AG04450 (cell line): ENCODE data around the gene USF3. TPM values are rescaled to one million over a fixed set of nuclear protein-coding genes. Genes with fewer than 3 reads are reported as not detected.

Source experiments
- CTCF ChIA-PET: fragments of 300-600, 350-600 bp; formaldehyde crosslinking; extraction: SDS; loops from one replicate; lab custom pipeline; 2022; ENCODE audit warnings: antibody characterized with exemption, inconsistent platforms; lab: Charles Lee
- POLR2A ChIA-PET: fragments of 350-600 bp; formaldehyde crosslinking; extraction: SDS; loops from one replicate; lab custom pipeline; 2021; ENCODE audit warnings: antibody characterized with exemption, inconsistent platforms; lab: Yijun Ruan, JAX
- DNase-seq: peaks from one replicate; pipeline ENCODE4 v3.0.0-alpha.2; 2011; ENCODE audit warnings: low read depth, low spot score
- H3K27ac ChIP-seq: one replicate; pipeline ENCODE4 v1.5.1; 2012; ENCODE audit warnings: low read depth, low read length, control low read depth
- H3K27me3 ChIP-seq: one replicate; pipeline ENCODE4 v1.6.0; 2012; ENCODE audit warnings: low read length; ENCODE audit not compliant: control insufficient read depth, insufficient read depth
- H3K4me3 ChIP-seq: 2 replicates; pipeline ENCODE4 v1.5.1; 2011; ENCODE audit warnings: mild to moderate bottlenecking, low read depth, low read length, control low read depth
- H3K9me3 ChIP-seq: 2 replicates; pipeline ENCODE4 v1.5.1; 2012; ENCODE audit warnings: low read length; ENCODE audit not compliant: control insufficient read depth, insufficient read depth
- polyA plus RNA-seq: library from polyadenylated mRNA; depleted of rRNA; stranded (reverse); fragments of >200 nt; gene quantifications from 2 replicates; pipeline ENCODE4 v1.2.3, GENCODE V29; 2011
- TF ChIP-seq, protein P1 (sequence below): IDR thresholded peaks from 2 replicates; pipeline ENCODE4 v1.5.1; 2011; ENCODE audit warnings: low read depth, low read length, control low read depth, inconsistent platforms

The USF3 gene
- polyA plus RNA-seq, 1 experiment: 15.4 TPM

GRCh38 chr3:113695431-113695785 is 1.0 kb downstream of the USF3 start:
- TF ChIP-seq, protein P1, sequence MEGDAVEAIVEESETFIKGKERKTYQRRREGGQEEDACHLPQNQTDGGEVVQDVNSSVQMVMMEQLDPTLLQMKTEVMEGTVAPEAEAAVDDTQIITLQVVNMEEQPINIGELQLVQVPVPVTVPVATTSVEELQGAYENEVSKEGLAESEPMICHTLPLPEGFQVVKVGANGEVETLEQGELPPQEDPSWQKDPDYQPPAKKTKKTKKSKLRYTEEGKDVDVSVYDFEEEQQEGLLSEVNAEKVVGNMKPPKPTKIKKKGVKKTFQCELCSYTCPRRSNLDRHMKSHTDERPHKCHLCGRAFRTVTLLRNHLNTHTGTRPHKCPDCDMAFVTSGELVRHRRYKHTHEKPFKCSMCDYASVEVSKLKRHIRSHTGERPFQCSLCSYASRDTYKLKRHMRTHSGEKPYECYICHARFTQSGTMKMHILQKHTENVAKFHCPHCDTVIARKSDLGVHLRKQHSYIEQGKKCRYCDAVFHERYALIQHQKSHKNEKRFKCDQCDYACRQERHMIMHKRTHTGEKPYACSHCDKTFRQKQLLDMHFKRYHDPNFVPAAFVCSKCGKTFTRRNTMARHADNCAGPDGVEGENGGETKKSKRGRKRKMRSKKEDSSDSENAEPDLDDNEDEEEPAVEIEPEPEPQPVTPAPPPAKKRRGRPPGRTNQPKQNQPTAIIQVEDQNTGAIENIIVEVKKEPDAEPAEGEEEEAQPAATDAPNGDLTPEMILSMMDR: no peak
- POLR2A ChIA-PET: interaction anchor here (0.5 to 1.8 kb wide), 4 partner anchors 27 to 633 kb away, joined by 3 to 5 read pairs (median 4); partner anchors contain the start of gene SPICE1
- no peak for DNase-seq
- H3K27ac ChIP-seq: peak overlapping the region; percentile 86
- CTCF ChIA-PET: interaction anchor here (1.0 kb wide), 1 partner anchor 43 kb away, joined by 3 read pairs; no protein-coding TSS in a partner anchor
- H3K27me3 ChIP-seq: no peaks in the 10 kb centered on the region
- H3K9me3 ChIP-seq: no peaks in the 10 kb centered on the region; the same call in 1 of the 2 replicates
- peak overlapping the region; percentile 80 for H3K4me3 ChIP-seq

DNA sequence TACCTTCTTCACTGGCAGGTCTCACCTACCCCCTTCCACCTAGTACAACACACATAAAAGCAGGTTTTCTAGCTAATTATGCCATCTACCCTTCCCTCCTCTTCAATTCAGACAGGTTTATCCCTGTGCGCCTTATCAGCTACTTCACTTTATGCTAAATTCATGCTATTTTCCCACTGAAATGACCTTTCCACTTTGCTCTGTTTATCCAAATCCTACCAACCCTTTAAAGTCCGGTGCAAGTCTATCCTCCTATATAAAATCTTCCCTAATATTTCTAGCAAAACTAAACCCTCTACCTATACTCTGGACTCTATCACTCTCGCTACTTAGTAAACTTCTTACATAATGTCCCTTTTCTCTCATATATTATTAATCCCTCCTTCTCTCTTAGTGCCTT is 6.0 kb downstream of the USF3 start:
- no peak overlapping the region for H3K4me3 ChIP-seq
- no peak for DNase-seq
- no peak overlapping the region for H3K27ac ChIP-seq
- ChIA-PET CTCF (interaction anchor here (1.5 kb wide), 1 partner anchor 39 kb away, joined by 3 read pairs; no protein-coding TSS in a partner anchor), POLR2A (no interaction called here)
- TF ChIP-seq, protein P1: no peak
- H3K27me3 ChIP-seq: no peaks in the 10 kb centered on the region
- H3K9me3 ChIP-seq: no peaks in the 10 kb centered on the region; the same call in 1 of the 2 replicates

DNA sequence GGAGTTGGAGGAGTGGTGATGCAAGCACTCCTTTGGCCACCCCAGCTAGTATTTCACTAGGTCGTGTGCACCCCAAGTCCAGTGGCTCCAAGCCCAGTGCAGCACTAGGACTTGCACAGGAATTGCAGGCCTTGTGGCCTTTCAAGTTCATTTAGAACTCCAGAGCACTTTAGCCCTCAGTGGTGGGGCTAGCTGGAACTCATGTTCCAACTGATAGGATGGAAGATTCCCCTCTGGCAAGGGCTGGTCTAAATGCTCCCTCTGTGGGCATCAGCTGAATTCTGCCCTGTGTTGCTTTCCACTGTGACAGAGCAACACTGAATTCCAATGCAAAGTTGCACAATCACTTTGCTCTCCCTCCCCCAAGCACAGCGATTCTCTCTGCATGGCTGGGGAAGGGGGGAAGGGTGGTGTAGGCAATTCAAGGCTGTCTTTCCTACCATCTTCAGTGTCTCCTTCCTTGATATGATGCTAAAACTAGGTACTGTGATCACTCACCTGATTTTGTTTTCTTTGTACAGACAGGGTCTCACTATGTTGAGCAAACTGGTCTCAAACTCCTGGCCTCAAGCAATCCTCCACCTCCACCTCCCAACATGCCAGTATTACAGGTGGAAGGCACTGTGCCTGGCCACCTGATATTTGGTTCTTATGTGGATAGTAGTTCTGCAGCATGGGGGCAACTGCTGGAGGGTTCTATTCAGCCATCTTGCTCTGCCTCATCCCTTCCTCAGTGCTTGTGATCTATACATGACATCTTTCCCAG is 10.3 kb downstream of the USF3 start:
- TF ChIP-seq, protein P1: no peak
- POLR2A ChIA-PET: interaction anchor here (0.8 to 0.9 kb wide), 2 partner anchors 10 to 18 kb away, joined by 3 to 4 read pairs; partner anchors contain the start of gene USF3
- CTCF ChIA-PET: interaction anchor here (0.8 to 1.0 kb wide), 2 partner anchors 8 to 18 kb away, joined by 3 to 4 read pairs; no protein-coding TSS in a partner anchor
- no peak for DNase-seq
- no peaks in the 10 kb centered on the region for H3K27me3 ChIP-seq
- H3K27ac ChIP-seq: peak overlapping the region; percentile 39
- H3K4me3 ChIP-seq: no peak overlapping the region
- no peaks in the 10 kb centered on the region; the same call in 1 of the 2 replicates for H3K9me3 ChIP-seq

GRCh38 chr3:113685124-113685523 is 11.3 kb downstream of the USF3 start:
- no peaks in the 10 kb centered on the region; the same call in 1 of the 2 replicates for H3K9me3 ChIP-seq
- POLR2A ChIA-PET: interaction anchor here (0.8 to 0.9 kb wide), 2 partner anchors 11 to 17 kb away, joined by 3 to 4 read pairs; partner anchors contain the start of gene USF3
- TF ChIP-seq, protein P1: no peak
- CTCF ChIA-PET: interaction anchor here (0.6 to 1.0 kb wide), 3 partner anchors 9 to 753 kb away, joined by 3 to 4 read pairs (median 4); no protein-coding TSS in a partner anchor
- H3K27ac ChIP-seq: no peak overlapping the region
- DNase-seq: no peak
- no peaks in the 10 kb centered on the region for H3K27me3 ChIP-seq
- no peak overlapping the region for H3K4me3 ChIP-seq

DNA sequence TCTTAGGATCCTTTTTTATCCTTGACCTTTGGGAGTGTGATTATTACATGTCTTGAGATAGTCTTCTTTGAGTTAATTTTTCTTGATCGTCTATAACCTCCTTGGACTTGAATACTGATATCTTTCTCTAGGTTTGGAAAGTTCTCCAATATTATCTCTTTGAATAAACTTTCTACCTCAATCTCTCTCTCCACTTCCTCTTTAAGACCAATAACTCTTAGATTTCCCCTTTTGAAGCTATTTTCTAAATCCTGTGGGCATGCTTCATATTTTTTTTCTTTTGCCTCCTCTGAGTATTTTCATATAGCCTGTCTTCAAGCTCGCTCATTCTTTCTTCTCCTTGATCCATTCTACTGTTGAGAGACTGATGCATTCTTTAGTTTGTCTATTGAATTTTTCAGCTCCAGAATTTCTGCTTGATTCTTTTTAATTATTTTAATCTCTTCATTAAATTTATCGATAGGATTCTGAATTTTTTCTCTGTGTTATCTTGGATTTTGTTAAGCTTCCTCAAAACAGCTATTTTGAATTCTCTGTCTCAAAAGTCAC is 12.1 kb downstream of the USF3 start:
- CTCF ChIA-PET: no interaction called here
- Histone ChIP-seq H3K4me3 (no peak overlapping the region), H3K9me3 (no peaks in the 10 kb centered on the region; the same call in 1 of the 2 replicates), H3K27me3 (no peaks in the 10 kb centered on the region), H3K27ac (no peak overlapping the region)
- POLR2A ChIA-PET: no interaction called here
- DNase-seq: no peak
- TF ChIP-seq, protein P1: no peak
